ENCODE data around the gene ROBO2.

DNA sequence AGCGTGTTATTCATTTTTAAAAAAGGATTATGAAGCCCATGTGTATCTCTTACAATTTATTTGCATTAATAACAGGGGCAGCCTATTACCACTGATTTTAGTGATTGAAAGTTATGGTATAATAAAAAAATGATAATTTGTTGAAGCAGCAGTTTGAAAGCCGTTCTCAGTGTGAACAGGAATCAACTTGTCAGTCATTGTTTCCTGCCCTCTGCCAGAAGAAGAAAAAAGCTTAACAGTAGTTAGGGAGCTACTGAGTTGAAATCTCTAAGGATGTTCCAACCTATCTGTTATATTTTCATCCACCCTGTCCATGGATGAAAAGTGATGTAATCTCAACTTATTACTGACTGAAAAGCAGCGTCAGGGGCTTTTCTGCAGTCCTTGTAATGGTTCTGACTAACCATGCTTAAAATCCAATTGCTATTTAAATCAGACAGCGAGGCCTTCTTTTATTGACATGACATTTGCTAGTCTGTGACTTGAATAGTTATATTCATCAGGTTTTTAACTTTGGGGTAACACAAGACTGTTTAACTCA, 486.7 kb downstream of the ROBO2 start:
- TF ChIP-seq POLR2A (IDR thresholded peaks at IDR 0.05): no peak
- TF ChIP-seq, protein P1, sequence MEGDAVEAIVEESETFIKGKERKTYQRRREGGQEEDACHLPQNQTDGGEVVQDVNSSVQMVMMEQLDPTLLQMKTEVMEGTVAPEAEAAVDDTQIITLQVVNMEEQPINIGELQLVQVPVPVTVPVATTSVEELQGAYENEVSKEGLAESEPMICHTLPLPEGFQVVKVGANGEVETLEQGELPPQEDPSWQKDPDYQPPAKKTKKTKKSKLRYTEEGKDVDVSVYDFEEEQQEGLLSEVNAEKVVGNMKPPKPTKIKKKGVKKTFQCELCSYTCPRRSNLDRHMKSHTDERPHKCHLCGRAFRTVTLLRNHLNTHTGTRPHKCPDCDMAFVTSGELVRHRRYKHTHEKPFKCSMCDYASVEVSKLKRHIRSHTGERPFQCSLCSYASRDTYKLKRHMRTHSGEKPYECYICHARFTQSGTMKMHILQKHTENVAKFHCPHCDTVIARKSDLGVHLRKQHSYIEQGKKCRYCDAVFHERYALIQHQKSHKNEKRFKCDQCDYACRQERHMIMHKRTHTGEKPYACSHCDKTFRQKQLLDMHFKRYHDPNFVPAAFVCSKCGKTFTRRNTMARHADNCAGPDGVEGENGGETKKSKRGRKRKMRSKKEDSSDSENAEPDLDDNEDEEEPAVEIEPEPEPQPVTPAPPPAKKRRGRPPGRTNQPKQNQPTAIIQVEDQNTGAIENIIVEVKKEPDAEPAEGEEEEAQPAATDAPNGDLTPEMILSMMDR (IDR thresholded peaks at IDR 0.05): no peak

Measured in esophagus squamous epithelium (tissue), 4 donors.